SK-N-MC (cell line): ENCODE data around the gene KDM1B.

ENCODE experiments used
- EZH2 ChIP-seq: fragments of 200-600 bp; sonication (generic); IDR thresholded peaks from one replicate; pipeline ENCODE4 v1.6.1; 2017; ENCODE audit warnings: antibody characterized with exemption
- POLR2AphosphoS5 ChIP-seq: IDR thresholded peaks from 2 replicates; pipeline ENCODE4 v1.6.1; 2012; ENCODE audit warnings: mild to moderate bottlenecking, low read depth, low read length, borderline replicate concordance

DNA sequence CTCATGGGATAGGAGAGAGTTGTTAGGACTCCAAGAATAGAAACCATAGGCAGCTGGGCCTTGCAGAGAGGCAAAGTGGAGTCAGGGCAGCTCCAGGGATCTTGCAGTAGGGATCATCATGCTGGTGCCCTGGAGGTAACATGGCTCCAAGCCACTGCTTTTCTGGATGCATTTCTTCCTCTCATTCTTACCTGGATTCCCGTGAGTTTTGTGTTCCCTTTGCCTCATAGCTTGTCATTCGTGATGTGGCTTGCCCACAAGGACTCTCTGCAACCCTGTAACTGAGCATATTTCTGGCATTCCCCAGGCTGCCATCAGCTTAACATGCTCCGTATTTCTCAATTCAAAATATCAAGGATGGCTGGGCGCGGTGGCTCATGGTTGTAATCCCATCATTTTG, 38.1 kb upstream of the KDM1B start:
- TF ChIP-seq POLR2AphosphoS5 (no peak), EZH2 (no peak)
